Nephron (organoid): ENCODE results near the gene XK.

Experiments
- H3K27ac Mint-ChIP-seq, 3 experiments: 2 replicates each; pipeline ENCODE4 v1.8.0; 2020; ENCODE audit warnings: mixed read lengths in 3 of 3, mild to moderate bottlenecking in 2 of 3, moderate library complexity in 1 of 3
- H3K27me3 Mint-ChIP-seq: 2 replicates; pipeline ENCODE4 v1.8.0; 2021; ENCODE audit warnings: low read depth, mild to moderate bottlenecking, moderate library complexity, mixed read lengths
- H3K36me3 Mint-ChIP-seq: 2 replicates; pipeline ENCODE4 v1.8.0; 2020; ENCODE audit warnings: low read depth, mixed read lengths
- H3K4me1 Mint-ChIP-seq: 2 replicates; pipeline ENCODE4 v1.8.0; 2020; ENCODE audit warnings: mixed read lengths
- H3K4me3 Mint-ChIP-seq, 3 experiments: 2 replicates each; pipeline ENCODE4 v1.8.0; 2020; ENCODE audit warnings: mild to moderate bottlenecking in 3 of 3, mixed read lengths in 3 of 3, moderate library complexity in 2 of 3
- H3K9me3 Mint-ChIP-seq: 2 replicates; pipeline ENCODE4 v1.8.0; 2020; ENCODE audit warnings: mixed read lengths
- CTCF ChIP-seq, 3 experiments: fragments of 200-600 bp; sonication (generic); IDR thresholded peaks; one replicate each; pipeline ENCODE4 v1.5.0; 2021; ENCODE audit warnings: antibody characterized with exemption in 3 of 3; ENCODE audit not compliant: unreplicated experiment in 3 of 3

Gene XK

DNA sequence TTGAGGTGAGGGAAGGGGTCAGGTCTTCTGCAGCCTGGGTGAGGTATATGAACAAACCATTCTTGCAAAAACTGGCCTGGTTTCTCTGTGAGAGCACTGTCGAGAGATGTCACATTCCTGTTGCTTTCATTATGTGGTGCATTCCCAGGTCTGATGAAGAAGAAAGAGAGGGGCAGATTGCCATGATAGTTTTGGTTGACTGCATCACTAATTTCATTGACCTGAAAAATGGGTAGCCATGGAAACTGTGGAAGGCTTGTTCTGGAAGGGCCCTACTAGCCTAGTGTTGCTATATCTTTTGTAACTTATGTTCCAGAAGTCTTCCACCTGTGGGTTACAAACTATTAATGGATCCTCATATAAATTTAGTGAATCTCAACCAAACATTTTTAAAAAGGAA lies 61.4 kb downstream of the XK start:
- Mint-ChIP-seq H3K4me1 (no peaks in the 10 kb centered on the region), H3K4me3 (no peak overlapping the region), H3K27ac (no peak overlapping the region), H3K27me3 (no peaks in the 10 kb centered on the region), H3K36me3 (no peaks in the 10 kb centered on the region), H3K9me3 (peaks cover 3% of the 10 kb centered on the region)
- no peak for TF ChIP-seq CTCF (IDR thresholded peaks at IDR 0.05; ENCODE audit: unreplicated experiment in 3 of 3)

DNA sequence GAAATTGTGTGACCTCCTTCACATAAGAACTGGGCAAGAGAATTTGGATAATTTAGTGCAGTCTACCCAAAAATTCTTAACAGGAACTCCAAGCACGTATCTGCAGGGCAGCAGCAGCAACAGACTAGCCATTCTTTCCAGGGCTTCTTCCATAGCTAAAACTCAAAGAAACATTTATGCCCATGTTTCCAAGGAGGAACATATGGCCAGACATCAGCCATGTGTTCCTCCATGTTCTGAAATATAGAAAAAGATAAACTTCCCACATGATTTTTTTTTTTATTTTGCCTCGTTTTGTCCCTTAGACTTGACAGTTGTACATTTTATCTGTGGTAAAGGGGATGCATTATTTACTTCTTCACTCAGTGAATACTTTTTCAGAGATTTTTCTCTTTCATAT lies 66.7 kb downstream of the XK start:
- Mint-ChIP-seq H3K4me1 (no peaks in the 10 kb centered on the region), H3K36me3 (no peaks in the 10 kb centered on the region), H3K27ac (no peak overlapping the region), H3K9me3 (peaks cover 3% of the 10 kb centered on the region), H3K4me3 (no peak overlapping the region), H3K27me3 (no peaks in the 10 kb centered on the region)
- TF ChIP-seq CTCF (IDR thresholded peaks at IDR 0.05; ENCODE audit: unreplicated experiment in 3 of 3): no peak

DNA sequence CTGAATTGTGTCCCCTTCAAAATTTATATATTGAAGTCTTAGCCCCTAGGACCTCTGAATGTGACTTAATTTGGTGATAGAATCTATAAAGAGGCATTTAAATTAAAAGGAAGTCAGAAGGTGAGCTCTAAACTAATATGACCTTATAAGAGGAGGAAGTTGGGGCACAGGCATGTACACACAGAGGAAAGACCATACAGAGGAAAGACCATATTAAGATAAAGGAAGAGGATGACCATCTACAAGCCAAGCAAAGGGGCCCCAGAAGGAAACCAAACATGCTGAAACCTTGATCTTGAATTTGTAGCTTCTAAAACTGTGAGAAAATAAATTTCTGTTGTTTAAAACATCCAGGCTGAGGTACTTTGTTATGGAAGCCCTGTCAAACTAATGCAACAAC lies 67.3 kb downstream of the XK start:
- Mint-ChIP-seq H3K4me1 (no peaks in the 10 kb centered on the region), H3K9me3 (peaks cover 3% of the 10 kb centered on the region)
- TF ChIP-seq CTCF (IDR thresholded peaks at IDR 0.05; ENCODE audit: unreplicated experiment in 3 of 3): no peak

GRCh38 chrX:37753384-37753783 lies 67.8 kb downstream of the XK start:
- Mint-ChIP-seq H3K36me3 (no peaks in the 10 kb centered on the region), H3K27me3 (no peaks in the 10 kb centered on the region), H3K4me1 (no peaks in the 10 kb centered on the region), H3K27ac (no peak overlapping the region), H3K9me3 (peaks cover 3% of the 10 kb centered on the region), H3K4me3 (no peak overlapping the region)
- TF ChIP-seq CTCF (IDR thresholded peaks at IDR 0.05; ENCODE audit: unreplicated experiment in 3 of 3): no peak

More for the DNA sequence above, 67.3 kb downstream of the XK start:
- Mint-ChIP-seq H3K27ac (no peak overlapping the region), H3K36me3 (no peaks in the 10 kb centered on the region), H3K4me3 (no peak overlapping the region), H3K27me3 (no peaks in the 10 kb centered on the region)

DNA sequence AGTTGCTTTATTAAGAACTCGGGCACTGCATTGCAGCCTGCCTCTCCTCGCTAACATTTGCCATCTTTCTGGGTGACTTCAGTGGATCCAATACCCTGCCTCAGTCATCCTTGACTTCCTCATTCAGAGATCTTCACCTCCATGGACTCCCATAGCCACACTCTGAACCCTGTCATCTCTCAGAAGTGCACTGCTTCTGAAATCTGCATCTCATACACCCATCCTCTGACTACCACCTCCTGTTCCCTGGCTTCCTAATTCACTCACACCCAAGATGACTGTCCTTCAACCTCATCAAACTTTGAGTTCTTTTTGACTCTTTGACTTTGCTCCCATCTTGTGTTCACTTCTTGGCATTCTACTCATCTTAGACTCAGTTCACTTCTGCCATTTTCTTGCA lies 68.9 kb downstream of the XK start:
- Mint-ChIP-seq H3K4me3 (no peak overlapping the region), H3K9me3 (peaks cover 3% of the 10 kb centered on the region), H3K36me3 (no peaks in the 10 kb centered on the region), H3K27me3 (no peaks in the 10 kb centered on the region), H3K27ac (no peak overlapping the region), H3K4me1 (no peaks in the 10 kb centered on the region)
- TF ChIP-seq CTCF (IDR thresholded peaks at IDR 0.05; ENCODE audit: unreplicated experiment in 3 of 3): no peak

DNA sequence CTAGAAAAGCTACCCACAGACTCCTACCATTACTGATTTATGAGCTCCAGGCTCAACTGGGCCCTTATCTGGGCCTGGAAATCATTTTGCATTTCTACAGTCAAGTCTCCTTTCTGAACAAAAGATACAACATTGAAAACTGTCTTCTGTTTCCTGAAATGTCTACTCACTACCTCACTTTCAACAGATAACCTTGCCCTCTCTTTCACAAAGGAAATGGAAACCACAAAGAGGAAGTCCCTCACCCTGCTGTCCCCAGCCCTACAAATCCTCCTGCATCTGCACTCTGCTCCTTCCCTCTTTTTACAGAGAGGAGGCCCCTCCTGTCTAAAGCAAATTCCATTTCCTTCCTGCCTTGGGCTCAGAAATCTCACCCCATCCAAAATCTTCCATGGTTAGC lies 69.4 kb downstream of the XK start:
- H3K4me3 Mint-ChIP-seq: no peak overlapping the region
- no peaks in the 10 kb centered on the region for H3K27me3 Mint-ChIP-seq
- no peaks in the 10 kb centered on the region for H3K4me1 Mint-ChIP-seq
- H3K27ac Mint-ChIP-seq: no peak overlapping the region
- peaks cover 3% of the 10 kb centered on the region for H3K9me3 Mint-ChIP-seq
- no peak for TF ChIP-seq CTCF (IDR thresholded peaks at IDR 0.05; ENCODE audit: unreplicated experiment in 3 of 3)
- H3K36me3 Mint-ChIP-seq: no peaks in the 10 kb centered on the region
